HL-60 (cell line): ENCODE measurements around the gene CTDNEP1.

Source experiments
- TF ChIP-seq, protein P1 (sequence below): IDR thresholded peaks from one replicate; pipeline ENCODE4 v1.5.1; 2011; ENCODE audit warnings: low read length, control low read depth, inconsistent platforms; ENCODE audit not compliant: insufficient read depth
- TF ChIP-seq, protein P2 (sequence below): IDR thresholded peaks from 2 replicates; pipeline ENCODE4 v1.6.1; 2012; ENCODE audit warnings: low read depth; ENCODE audit not compliant: insufficient replicate concordance

DNA sequence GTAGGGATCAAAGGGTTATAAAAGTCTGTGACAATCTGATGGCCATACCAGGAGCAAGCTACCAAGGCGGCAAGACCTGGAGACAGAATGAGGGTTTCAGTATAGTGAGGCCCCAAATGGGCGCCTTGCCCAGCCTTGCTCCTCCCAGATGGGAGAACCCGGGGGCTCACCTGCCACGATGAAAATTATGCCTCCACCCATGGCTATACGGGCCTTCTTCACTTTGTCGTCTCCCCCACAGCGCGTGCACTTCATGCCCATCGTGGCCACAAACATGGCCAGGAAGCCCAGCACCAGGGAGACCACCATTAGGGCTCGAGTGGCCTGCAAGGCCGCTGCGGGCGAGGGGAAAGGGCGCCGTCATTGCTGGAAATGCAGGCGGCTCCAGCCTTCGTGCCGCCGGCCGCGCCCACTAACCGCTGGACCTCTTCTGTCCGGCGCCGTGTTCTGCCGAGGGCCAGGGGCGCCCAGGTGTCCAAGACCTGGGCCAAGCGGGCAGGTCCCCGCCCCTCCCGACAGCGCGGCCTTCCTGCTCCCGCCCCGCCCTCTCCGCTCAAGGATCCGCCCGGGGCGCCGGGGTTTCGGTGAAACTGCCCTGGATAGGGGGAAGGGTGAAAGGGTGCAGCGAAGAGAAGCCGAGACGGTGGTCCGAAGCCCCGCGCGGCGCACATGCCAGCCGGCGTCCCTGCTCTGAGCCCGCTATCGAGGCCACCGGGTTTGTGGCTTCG, 9.3 kb upstream of the CTDNEP1 start:
- TF ChIP-seq, protein P1, sequence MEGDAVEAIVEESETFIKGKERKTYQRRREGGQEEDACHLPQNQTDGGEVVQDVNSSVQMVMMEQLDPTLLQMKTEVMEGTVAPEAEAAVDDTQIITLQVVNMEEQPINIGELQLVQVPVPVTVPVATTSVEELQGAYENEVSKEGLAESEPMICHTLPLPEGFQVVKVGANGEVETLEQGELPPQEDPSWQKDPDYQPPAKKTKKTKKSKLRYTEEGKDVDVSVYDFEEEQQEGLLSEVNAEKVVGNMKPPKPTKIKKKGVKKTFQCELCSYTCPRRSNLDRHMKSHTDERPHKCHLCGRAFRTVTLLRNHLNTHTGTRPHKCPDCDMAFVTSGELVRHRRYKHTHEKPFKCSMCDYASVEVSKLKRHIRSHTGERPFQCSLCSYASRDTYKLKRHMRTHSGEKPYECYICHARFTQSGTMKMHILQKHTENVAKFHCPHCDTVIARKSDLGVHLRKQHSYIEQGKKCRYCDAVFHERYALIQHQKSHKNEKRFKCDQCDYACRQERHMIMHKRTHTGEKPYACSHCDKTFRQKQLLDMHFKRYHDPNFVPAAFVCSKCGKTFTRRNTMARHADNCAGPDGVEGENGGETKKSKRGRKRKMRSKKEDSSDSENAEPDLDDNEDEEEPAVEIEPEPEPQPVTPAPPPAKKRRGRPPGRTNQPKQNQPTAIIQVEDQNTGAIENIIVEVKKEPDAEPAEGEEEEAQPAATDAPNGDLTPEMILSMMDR, result no peak
- TF ChIP-seq, protein P2, sequence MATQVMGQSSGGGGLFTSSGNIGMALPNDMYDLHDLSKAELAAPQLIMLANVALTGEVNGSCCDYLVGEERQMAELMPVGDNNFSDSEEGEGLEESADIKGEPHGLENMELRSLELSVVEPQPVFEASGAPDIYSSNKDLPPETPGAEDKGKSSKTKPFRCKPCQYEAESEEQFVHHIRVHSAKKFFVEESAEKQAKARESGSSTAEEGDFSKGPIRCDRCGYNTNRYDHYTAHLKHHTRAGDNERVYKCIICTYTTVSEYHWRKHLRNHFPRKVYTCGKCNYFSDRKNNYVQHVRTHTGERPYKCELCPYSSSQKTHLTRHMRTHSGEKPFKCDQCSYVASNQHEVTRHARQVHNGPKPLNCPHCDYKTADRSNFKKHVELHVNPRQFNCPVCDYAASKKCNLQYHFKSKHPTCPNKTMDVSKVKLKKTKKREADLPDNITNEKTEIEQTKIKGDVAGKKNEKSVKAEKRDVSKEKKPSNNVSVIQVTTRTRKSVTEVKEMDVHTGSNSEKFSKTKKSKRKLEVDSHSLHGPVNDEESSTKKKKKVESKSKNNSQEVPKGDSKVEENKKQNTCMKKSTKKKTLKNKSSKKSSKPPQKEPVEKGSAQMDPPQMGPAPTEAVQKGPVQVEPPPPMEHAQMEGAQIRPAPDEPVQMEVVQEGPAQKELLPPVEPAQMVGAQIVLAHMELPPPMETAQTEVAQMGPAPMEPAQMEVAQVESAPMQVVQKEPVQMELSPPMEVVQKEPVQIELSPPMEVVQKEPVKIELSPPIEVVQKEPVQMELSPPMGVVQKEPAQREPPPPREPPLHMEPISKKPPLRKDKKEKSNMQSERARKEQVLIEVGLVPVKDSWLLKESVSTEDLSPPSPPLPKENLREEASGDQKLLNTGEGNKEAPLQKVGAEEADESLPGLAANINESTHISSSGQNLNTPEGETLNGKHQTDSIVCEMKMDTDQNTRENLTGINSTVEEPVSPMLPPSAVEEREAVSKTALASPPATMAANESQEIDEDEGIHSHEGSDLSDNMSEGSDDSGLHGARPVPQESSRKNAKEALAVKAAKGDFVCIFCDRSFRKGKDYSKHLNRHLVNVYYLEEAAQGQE, result no peak
